NB4 (cell line): ENCODE data around the gene TNN.
A peak's percentile ranks its signal among the peaks of the same experiment; 100 is the strongest.
"Not testable (repeated sequence)": the region's sequence is repeated elsewhere in the genome, so short reads cannot be mapped to it uniquely, and the experiment has no call there.

Experiments used
- DNase-seq: peaks from one replicate; pipeline ENCODE4 v3.0.0; 2010; ENCODE audit warnings: low read depth
- H3K4me3 ChIP-seq: one replicate; pipeline ENCODE4 v1.5.1; 2011; ENCODE audit warnings: mild to moderate bottlenecking, low read depth, low read length, moderate library complexity
- MYC ChIP-seq: IDR thresholded peaks from 2 replicates; pipeline ENCODE4 v1.6.1; 2011; ENCODE audit warnings: low read depth, low read length
- POLR2A ChIP-seq: IDR thresholded peaks from 2 replicates; pipeline ENCODE4 v1.6.1; 2011; ENCODE audit warnings: mild to moderate bottlenecking; ENCODE audit not compliant: insufficient read length; ENCODE audit errors: extremely low read depth
- TF ChIP-seq, protein P1 (sequence below): IDR thresholded peaks from 2 replicates; pipeline ENCODE4 v1.6.1; 2011; ENCODE audit warnings: low read depth, low read length
- TF ChIP-seq, protein P2 (sequence below): IDR thresholded peaks from one replicate; pipeline ENCODE4 v1.5.1; 2012; ENCODE audit warnings: low read depth, low read length

The TNN gene, protein sequence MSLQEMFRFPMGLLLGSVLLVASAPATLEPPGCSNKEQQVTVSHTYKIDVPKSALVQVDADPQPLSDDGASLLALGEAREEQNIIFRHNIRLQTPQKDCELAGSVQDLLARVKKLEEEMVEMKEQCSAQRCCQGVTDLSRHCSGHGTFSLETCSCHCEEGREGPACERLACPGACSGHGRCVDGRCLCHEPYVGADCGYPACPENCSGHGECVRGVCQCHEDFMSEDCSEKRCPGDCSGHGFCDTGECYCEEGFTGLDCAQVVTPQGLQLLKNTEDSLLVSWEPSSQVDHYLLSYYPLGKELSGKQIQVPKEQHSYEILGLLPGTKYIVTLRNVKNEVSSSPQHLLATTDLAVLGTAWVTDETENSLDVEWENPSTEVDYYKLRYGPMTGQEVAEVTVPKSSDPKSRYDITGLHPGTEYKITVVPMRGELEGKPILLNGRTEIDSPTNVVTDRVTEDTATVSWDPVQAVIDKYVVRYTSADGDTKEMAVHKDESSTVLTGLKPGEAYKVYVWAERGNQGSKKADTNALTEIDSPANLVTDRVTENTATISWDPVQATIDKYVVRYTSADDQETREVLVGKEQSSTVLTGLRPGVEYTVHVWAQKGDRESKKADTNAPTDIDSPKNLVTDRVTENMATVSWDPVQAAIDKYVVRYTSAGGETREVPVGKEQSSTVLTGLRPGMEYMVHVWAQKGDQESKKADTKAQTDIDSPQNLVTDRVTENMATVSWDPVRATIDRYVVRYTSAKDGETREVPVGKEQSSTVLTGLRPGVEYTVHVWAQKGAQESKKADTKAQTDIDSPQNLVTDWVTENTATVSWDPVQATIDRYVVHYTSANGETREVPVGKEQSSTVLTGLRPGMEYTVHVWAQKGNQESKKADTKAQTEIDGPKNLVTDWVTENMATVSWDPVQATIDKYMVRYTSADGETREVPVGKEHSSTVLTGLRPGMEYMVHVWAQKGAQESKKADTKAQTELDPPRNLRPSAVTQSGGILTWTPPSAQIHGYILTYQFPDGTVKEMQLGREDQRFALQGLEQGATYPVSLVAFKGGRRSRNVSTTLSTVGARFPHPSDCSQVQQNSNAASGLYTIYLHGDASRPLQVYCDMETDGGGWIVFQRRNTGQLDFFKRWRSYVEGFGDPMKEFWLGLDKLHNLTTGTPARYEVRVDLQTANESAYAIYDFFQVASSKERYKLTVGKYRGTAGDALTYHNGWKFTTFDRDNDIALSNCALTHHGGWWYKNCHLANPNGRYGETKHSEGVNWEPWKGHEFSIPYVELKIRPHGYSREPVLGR (N-terminal part only)

DNA sequence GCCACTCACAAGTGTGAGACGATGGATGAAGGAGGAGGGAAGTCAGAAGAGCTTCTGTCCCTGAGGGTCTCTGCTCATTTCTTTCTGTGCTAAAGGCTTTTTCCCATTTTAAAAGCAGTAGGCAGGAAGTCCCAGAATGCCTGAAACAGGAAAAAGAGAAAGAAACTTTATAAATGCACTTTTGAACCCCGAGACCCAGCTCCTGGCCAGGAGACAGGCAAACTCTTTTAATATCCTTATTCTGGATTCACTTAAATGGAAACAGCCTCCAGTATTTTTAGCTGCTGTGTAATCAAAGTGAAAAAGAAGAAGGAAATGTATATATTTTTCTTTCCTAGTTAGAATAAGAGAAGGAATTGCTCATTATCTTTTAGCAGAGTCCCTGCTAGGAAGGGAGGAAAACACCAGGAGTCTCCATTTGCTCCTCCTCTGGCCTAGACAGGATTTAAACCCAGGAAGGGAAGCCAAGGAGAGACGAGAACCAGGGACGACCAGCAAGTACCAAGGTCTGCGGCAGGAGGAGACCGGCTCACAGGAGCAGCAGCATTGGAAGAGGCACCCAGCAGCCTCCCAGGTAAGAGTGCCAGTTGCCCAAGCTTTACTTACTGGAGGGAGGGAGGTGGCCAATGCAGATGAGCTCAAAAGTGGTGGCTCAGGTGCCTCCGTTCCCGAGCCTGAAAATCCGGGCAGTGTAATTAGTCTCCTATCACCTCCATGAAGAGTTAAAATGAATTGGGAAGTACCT is at the start of gene TNN:
Gene TNN, plus strand, starts transcription at position 472 of the 745 bp plus-strand sequence. CDS start 9,586 bp downstream, outside the sequence.
- no peak for DNase-seq
- H3K4me3 ChIP-seq, result no peak within 1 kb of the TSS
- TF ChIP-seq, protein P1, sequence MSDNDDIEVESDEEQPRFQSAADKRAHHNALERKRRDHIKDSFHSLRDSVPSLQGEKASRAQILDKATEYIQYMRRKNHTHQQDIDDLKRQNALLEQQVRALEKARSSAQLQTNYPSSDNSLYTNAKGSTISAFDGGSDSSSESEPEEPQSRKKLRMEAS, result no peak
- no peak for TF ChIP-seq MYC
- TF ChIP-seq, protein P2, sequence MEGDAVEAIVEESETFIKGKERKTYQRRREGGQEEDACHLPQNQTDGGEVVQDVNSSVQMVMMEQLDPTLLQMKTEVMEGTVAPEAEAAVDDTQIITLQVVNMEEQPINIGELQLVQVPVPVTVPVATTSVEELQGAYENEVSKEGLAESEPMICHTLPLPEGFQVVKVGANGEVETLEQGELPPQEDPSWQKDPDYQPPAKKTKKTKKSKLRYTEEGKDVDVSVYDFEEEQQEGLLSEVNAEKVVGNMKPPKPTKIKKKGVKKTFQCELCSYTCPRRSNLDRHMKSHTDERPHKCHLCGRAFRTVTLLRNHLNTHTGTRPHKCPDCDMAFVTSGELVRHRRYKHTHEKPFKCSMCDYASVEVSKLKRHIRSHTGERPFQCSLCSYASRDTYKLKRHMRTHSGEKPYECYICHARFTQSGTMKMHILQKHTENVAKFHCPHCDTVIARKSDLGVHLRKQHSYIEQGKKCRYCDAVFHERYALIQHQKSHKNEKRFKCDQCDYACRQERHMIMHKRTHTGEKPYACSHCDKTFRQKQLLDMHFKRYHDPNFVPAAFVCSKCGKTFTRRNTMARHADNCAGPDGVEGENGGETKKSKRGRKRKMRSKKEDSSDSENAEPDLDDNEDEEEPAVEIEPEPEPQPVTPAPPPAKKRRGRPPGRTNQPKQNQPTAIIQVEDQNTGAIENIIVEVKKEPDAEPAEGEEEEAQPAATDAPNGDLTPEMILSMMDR, result no peak

- H3K4me3 ChIP-seq, result no peak overlapping the region
- no peak for TF ChIP-seq MYC
- TF ChIP-seq, protein P2, result no peak
- no peak for TF ChIP-seq POLR2A
- DNase-seq, result no peak
Measured at GRCh38 chr1:175019524-175019923, 48.1 kb upstream of the TNN start.

DNA sequence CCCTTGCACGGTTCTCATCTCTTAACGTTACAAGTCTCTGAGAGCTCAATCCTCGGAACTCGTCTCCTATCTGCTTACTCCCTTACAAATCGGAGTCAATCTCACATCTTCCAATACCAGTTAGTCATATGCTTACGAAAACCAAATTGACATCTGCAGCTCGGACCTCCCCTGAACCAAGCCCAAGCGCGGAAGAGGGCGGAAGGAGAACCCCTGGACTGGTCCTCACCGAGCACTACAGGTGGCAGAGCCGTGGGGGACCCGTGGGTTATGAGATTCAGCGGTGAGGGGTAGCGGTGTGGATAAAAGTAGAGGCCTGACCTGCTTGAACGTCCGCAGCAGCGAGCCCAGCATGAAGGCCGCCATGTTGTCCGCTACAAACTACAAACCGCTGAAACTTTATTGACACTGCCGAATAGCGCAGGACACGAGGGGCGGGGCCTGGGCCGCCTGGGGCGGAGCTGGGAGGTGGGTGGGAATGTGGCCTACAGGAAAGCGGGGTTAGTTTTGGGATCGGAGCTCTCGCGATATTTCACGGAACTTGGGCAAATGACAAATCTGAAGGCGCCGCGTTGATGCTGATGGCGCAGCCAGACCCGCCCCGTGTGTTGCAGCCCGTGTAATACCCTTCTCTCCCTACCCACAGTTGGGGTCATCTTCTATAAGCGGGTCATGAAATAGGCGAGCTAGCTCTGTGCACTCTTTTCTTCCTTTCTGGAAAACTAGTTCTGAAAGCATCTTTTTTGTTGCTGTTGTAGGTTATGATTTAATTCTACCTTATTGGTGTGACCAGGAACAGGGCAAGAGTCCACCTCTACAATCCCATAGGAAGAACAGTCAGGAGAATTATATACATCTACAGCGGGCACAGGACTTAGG is 44.4 kb upstream of the TNN start, which contains the start of gene MRPS14:
Gene MRPS14, minus strand, starts transcription at position 383 of the 879 bp plus-strand sequence. Its CDS starts 17 bp downstream, at position 366.
- TF ChIP-seq MYC (peak; percentile 90), POLR2A (peak; percentile 83)
- TF ChIP-seq, protein P2, result no peak
- TF ChIP-seq, protein P1, result peak; percentile 74
- peak within 1 kb of the TSS; percentile 100 for H3K4me3 ChIP-seq
- DNase-seq, result peak; percentile 98

DNA sequence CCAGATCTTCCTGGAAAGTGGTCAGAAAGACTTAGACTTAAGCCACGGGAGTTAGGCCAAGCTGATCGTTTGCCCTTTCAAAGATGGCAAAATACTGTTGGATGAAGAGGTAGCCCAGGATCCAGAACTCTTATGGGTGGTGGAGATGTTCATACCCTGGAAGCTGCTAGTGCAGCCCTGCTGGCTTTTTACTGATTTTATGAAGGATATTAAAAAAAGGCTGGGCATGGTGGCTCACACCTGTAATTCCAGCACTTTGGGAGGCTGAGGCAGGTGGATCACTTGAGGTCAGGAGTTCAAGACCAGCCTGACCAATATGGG is 43.8 kb upstream of the TNN start:
- peak overlapping the region; percentile 100 for H3K4me3 ChIP-seq
- not testable (repeated sequence) for DNase-seq

DNA sequence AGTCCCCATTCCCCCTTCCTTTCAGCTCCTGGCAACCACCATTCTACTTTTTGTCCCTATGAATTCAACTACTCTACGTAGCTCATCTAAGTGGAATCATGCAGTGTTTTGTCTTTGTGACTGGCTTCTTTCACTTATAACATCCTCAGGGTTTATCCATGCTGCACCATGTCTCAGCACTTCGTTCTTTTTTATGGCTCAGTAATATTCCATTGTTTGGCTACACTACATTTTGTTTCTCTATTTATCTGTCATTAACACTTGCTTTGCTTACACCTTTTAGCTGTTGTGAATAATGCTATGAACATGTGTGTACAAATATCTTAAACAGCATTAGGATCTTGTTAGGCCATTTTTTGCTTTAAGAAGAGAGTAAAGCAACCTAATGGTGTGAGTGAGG is 42.9 kb upstream of the TNN start:
- TF ChIP-seq POLR2A (no peak), MYC (no peak)
- TF ChIP-seq, protein P2, result no peak
- TF ChIP-seq, protein P1, result no peak
- H3K4me3 ChIP-seq, result no peak overlapping the region
- no peak for DNase-seq
